HG03457 (cell line): ENCODE measurements around the gene LDLR.
"Not testable (repeated sequence)": the region's sequence is repeated elsewhere in the genome, so short reads cannot be mapped to it uniquely, and the experiment has no call there.

Source experiments
- ATAC-seq: cut with Tn5 transposase; IDR thresholded peaks from one replicate; pipeline ENCODE4 v1.9.1; 2021; ENCODE audit warnings: moderate number of reproducible peaks; ENCODE audit not compliant: unreplicated experiment

The LDLR gene

DNA sequence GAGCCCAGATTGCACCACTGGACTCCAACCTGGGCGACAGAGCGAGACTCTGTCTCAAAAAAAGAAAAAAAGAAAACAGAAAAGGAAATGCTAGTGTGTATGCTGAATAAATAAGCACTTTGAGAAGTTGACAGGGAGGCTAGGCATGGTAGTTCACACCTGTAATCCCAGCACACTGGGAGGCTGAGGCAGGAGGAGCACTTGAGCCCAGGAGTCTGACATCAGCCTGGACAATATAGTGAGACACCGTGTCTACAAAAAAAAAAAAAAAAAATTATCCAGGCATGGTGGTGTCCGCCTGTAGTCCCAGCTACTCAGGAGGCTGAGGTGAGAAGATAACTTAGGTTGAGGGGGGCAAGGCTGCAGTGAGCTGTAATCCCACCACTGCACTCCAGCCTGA lies 19.1 kb upstream of the LDLR start:
- no peak for ATAC-seq

DNA sequence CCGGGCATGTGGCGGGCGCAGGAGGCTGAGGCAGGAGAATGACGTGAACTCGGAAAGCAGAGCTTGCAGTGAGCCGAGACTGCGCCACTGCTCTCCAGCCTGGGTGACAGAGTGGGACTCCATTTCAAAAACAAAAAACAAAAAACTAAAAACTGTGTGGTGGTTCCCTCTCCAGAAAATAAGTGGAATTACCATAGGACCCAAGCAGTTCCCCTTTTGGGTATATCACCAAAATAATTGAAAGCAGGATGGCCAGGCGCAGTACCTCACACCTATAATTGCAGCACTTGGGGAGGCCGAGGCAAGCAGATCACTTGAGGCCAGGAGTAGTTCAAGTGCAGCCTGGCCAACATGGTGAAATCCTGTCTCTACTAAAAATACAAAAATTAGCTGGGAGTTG lies 15.7 kb upstream of the LDLR start:
- ATAC-seq: no peak

DNA sequence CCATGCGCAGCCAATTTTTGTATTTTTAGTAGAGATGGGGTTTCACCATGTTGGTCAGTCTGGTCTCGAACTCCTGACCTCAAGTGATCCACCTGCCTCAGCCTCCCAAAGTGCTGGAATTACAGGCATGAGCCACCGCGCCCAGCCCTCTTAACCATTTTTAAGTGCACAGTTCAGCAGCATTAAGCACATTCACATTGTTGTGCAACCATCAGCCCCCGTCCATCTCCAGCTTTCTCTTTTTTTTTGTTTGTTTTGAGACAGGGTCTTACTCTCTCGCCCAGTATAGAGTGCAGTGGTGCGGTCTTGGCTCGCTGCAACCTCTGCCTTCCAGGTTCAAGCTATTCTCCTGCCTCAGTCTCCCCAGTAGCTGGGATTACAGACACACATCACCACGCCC lies 12.5 kb upstream of the LDLR start:
- ATAC-seq: not testable (repeated sequence)

DNA sequence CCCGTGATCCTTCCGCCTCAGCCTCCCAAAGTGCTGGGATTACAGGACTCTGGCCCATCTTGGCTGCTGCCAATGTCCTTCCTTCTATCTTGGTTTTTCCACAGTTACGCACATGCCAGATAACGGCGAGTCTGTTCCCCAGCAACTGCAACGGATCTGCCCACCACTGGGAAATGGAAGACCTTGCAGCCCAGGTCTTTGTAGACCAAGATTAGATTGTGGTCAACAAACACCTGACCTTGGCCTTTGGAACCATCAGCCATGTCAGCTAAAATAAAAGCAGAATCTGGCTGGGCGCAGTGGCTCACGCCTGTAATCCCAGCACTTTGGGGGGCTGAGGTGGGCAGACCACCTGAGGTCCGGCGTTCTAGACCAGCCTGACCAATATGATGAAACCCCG lies 10.4 kb upstream of the LDLR start:
- ATAC-seq: no peak

DNA sequence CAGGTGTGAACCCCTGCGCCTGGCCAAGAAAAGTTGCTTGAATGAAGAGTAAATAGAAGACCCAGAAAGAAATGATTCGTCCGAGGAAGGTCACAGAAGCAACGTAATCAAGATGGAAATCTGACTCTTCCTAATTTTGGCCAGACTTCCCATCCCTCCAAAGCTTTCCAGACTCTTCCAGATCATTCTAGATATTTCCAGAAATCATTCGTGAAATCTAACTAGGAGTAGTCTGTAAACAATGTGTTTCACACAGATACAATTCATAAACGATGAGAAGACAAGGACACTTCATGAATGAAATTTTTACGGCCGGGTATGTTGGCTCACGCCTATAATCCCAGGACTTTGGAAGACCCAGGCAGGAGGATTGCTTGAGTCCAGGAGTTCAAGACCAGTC lies 9.3 kb upstream of the LDLR start:
- no peak for ATAC-seq

DNA sequence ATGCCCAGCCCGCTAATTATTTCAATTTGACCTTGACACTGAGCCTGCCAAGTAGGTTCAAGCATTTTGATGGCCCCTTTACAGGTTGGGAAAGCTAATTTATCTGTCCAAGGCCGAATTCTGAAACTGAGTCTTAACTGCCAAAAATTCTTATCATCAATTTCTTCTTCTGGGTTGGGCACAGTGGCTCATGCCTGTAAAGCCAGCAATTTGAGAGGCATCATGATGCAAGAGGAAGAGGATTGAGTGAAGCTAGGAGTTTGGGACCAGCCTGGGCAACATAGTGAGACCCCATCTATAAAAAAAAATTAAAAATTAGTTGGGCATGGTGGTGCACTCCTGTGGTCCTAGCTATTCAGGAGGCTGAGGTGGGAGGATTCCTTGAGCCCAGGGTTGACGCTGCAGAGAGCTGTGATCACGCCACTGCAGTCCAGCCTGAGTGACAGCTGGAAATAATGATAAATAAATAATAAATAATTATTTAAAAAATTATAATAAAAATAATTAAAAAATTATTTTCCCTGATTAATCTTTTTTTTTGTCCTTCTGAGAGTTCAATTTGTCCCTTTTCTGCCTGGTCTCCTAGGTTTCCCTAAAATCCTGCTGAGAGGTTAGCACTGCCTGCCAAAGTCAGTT lies 1.3 kb upstream of the LDLR start:
- ATAC-seq: no peak

DNA sequence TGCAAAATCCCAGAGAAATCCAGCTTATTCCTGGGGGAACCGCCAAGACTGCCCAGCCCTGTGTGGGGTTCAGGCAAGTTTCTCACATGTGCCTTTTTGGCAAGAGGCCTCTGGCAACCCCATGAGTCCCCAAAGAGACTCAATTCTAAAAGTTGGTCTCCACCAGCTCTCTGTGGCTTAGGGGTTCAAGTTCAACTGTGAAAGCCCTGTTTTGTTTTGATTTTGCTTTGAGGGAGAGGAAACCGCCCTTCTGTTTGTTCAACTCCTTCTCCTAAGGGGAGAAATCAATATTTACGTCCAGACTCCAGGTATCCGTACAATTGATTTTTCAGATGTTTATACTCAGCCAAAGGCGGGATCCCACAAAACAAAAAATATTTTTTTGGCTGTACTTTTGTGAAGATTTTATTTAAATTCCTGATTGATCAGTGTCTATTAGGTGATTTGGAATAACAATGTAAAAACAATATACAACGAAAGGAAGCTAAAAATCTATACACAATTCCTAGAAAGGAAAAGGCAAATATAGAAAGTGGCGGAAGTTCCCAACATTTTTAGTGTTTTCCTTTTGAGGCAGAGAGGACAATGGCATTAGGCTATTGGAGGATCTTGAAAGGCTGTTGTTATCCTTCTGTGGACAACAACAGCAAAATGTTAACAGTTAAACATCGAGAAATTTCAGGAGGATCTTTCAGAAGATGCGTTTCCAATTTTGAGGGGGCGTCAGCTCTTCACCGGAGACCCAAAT lies 583 bp upstream of the LDLR start:
- no peak for ATAC-seq

DNA sequence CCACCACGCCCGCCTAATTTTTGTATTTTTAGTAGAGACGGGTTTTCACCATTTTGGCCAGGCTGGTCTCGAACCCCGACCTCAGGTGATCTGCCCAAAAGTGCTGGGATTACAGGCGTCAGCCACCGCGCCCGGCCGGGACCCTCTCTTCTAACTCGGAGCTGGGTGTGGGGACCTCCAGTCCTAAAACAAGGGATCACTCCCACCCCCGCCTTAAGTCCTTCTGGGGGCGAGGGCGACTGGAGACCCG lies 676 bp downstream of the LDLR start:
- not testable (repeated sequence) for ATAC-seq

DNA sequence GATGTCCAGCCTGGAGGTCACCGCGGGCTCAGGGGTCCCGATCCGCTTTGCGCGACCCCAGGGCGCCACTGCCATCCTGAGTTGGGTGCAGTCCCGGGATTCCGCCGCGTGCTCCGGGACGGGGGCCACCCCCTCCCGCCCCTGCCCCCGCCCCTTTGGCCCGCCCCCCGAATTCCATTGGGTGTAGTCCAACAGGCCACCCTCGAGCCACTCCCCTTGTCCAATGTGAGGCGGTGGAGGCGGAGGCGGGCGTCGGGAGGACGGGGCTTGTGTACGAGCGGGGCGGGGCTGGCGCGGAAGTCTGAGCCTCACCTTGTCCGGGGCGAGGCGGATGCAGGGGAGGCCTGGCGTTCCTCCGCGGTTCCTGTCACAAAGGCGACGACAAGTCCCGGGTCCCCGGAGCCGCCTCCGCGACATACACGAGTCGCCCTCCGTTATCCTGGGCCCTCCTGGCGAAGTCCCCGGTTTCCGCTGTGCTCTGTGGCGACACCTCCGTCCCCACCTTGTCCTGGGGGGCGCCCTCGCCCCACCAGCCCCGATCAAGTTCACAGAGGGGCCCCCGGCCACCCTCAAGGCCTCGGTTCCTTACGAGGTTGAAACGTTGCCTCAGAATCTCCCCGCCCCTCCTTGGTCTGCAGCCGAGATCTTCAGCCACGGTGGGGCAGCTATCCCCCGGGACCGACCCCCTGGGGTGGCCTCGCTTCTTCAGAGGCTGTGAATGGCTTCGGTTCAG lies 1.2 kb downstream of the LDLR start:
- peak; percentile 44 for ATAC-seq

DNA sequence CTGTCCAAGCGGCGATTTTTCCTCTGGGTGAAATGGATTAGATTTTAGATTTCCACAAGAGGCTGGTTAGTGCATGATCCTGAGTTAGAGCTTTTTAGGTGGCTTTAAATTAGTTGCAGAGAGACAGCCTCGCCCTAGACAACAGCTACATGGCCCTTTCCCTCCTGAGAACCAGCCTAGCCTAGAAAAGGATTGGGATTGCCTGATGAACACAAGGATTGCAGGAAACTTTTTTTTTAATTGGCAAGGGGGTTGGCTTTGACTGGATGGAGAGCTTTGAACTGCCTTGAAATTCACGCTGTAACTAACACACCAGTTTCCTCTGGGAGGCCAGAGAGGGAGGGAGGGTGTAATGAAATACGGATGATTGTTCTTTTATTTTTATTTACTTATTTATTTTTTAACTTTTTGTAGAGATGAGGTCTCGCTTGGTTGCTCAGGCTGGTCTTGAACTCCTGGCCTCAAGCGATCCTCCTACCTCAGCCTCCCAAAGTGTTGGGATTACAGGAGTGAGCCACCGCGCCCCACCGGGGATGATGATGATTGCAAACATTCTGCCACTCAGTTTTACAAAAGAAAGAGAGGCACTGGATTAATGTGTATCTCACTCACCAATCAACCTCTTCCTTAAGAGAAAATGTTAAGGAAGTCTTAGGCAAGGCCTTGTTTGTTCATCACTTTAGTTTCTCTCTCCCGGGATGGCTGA lies 1.9 kb downstream of the LDLR start:
- ATAC-seq: no peak

DNA sequence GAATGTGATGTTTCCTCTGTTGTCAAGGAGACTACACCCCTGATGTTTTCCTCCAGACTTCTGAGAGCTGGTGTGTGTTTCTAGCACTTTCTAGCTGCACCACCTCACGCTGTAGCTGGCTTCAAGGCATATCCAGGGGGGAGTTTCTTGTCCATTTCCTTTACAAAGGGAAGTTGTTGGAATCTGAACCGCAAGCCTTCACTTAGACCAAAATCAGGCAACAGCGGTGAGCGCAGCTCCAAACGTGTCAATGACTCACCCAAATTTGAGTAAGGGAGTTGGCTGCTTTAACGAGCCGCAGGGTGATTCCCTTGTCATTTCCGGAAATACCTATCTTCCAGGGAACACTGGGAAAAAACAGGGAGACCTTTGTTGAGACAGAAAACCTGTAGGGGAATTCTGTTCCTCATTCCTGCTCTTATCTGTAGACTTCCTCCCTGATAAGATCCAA lies 2.5 kb downstream of the LDLR start:
- no peak for ATAC-seq

DNA sequence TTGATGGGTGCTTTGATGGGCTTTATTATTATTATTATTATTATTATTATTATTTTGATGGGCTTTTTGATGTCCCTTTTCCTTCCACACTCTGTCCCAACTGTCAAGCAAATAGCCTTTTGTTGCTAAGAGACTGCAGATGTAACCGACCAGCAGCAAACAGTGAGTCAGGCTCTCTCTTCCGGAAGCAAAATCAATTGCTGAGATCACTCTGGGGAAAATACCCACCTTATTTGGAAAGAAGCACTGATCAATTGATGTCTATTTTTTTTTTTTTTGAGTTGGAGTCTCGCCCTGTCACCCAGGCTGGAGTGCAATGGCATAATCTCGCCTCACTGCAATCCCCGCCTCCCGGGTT lies 2.9 kb downstream of the LDLR start:
- no peak for ATAC-seq

DNA sequence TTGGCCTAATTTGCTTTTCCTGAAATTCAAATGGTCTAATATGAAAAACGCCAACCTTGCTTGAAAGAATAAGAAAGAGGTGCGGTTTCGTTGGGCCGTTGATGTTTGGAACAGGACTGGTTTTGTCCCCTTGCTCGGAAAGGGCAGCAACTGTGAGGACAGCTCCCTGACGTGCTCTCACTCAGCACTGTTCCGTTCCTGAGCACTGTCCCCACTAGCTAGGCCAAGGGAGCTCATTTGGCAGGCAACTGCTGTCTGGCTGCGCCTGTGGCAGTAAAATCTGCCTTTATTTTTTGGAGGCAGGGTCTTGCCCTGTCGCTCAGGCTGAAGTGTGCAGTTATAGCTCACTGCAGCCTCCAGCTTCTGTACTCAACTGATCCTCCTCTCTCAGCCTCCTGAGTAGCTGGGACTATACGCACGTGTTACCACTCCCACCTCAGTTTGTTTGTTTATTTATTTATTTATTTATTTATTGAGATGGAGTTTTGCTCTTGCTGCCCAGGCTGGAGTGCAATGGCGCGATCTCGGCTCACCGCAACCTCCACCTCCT lies 4.5 kb downstream of the LDLR start:
- no peak for ATAC-seq

DNA sequence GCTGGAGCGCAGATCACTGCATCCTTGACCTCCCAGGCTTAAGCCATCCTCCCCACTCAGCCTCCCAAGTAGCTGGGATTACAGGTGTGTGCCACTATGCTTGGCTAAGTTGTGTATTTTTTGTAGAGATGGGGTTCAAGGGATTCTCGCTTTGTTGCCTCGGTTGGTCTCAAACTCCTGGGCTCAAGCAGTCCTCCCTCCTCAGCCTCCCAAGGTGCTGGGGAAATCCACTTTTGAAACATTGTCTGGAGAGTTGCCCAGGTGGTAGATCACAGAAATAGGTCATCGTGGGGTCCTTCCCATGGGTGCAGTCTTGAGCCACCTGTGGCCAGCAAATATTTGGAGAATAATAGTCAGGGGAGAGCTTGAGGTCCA lies 5.2 kb downstream of the LDLR start:
- ATAC-seq: no peak

DNA sequence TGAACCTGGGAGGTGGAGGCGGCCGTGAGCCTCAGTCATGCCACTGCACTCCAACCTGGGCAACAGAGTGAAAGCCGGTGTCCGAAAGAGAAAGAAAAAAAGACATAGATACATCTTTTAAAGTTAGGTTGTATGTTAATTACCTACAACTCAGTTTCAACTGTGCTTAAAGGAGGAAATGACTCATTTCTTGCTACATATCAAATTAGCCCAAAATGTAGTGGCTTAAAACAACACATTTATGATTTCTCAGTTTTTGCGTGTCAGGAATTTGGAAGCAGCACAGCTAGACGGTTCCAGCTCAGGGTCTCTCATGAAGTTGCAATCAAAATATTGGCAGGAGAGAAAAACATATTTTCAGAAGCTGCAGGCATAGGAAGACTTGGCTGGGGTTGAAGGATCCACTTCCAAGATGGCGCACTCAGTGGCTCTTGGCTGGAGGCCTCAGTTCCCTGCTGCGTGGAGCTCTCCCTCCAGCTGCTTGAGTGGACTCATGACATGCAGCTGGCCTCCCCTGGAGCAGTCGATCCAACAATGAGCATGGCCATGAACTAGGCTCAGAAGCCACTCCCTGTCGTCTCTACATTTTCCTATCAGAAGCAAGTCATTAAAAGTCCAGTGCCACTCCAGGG lies 7.1 kb downstream of the LDLR start:
- ATAC-seq: no peak

DNA sequence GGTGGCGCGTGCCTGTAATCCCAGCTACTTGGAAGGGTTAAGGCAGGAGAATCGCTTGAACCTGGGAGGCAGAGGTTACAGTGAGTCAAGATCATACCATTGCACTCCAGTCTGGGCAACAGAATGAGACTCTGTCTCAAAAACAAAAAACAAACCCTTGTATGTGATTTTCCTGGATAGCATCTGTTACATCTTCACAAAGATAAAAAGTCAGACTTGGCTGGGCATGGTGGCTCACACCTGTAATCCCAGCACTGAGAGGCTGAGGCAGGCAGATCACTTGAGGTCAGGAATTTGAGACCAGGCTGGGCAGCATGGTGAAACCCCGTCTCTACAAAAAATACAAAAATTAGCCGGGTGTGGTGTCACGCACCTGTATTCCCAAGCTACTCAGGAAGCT lies 8.1 kb downstream of the LDLR start:
- not testable (repeated sequence) for ATAC-seq

DNA sequence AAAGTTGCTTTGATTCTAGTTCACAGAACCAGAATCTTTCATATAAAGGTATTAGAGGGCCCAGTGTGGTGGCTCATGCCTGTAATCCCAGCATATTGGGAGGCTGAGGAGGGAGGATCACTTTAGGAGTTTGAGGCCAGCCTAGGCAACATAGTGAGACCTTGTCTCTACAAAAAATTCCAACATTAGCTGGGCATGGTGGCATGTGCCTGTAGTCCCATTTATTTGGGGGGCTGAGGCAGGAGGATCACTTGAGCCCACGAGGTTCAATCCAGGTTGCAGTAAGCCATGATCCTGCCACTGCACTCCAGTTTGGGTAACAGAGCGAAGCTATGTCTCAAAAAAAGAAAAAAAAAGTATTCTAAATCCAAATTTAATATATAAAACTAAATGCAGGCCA lies 9.1 kb downstream of the LDLR start:
- no peak for ATAC-seq

DNA sequence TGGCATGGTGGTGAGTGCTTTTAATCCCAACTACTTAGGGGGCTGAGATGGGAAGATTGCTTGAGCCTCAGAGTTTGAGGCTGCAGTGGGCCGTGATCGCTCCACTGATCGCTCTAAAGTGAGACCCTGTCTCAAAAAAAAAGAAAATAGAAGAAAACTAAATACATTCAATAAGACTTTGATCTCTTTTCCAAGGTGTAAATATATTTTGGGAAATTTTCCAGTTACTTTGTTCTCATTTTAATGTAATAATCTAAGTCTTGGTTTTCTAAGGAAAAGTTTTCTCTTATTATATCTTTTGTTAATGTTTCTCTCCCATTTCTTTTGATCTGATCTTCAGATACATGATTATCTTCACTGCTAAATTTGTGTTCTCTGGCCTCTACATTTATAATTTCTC lies 9.6 kb downstream of the LDLR start:
- no peak for ATAC-seq

DNA sequence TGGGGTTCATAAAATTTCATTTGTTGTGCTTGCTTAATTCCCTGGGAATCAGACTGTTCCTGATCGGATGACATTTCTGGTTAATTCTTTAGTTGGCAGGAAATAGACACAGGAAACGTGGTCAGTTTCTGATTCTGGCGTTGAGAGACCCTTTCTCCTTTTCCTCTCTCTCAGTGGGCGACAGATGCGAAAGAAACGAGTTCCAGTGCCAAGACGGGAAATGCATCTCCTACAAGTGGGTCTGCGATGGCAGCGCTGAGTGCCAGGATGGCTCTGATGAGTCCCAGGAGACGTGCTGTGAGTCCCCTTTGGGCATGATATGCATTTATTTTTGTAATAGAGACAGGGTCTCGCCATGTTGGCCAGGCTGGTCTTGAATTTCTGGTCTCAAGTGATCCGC lies 10.8 kb downstream of the LDLR start:
- ATAC-seq: no peak

DNA sequence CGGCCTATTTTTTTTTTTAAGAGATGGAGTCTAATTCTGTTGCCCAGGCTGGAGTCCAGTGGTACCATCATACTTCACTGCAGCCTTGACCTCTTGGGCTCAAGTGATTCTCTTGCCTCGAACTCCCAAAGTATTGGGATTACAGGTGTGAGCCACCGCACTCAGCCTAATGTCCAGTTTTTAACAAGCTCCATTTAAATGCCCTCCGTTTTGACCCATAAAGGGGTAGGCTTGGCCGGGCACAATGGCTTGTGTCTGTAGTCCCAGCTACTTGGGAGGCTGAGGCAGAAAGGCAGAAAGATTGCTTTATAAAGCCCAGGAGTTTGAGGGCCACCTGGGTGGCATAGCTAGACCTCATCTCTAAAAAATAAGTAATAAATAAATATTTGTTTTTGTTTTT lies 11.8 kb downstream of the LDLR start:
- no peak for ATAC-seq

DNA sequence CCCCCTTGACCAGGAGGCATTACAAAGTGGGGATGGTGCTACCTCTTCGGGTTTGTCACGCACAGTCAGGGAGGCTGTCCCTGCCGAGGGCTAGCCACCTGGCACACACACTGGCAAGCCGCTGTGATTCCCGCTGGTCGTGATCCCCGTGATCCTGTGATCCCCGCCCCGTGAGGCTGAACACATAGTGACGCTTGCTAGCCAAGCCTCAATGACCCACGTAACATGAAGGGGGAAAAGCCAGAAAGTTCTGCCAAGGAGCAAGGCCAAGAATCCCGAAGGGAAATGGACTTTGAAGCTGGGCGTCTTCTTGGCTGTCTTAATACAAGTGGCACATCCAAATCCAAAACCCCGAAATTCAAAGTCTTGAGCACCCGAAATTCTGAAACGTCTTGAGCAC lies 13.7 kb downstream of the LDLR start:
- ATAC-seq: no peak
